ENCODE results near the gene CTNND2.
A peak's percentile ranks its signal among the peaks of the same experiment; 100 is the strongest.

CTNND2 gene

GRCh38 chr5:11191673-11192072, 712.6 kb downstream of the CTNND2 start:
- H3K27me3 ChIP-seq (replicated peaks; ENCODE audit: control insufficient read depth, insufficient read depth, low read length), result peaks cover 6% of the 10 kb centered on the region
- no peaks in the 10 kb centered on the region for H3K4me1 ChIP-seq (ENCODE audit: control insufficient read depth, insufficient read depth, low read length)
- no peak overlapping the region for H3K9ac ChIP-seq (ENCODE audit: low read length)
- no peaks in the 10 kb centered on the region for H3K36me3 ChIP-seq (ENCODE audit: control insufficient read depth, insufficient read depth, low read length, severe bottlenecking)
- DNase-seq (ENCODE audit: low read depth), result no peak
- no peak overlapping the region for H3K4me3 ChIP-seq (ENCODE audit: low read length)
- no peaks in the 10 kb centered on the region for H3K9me3 ChIP-seq (ENCODE audit: control insufficient read depth, low read length)

DNA sequence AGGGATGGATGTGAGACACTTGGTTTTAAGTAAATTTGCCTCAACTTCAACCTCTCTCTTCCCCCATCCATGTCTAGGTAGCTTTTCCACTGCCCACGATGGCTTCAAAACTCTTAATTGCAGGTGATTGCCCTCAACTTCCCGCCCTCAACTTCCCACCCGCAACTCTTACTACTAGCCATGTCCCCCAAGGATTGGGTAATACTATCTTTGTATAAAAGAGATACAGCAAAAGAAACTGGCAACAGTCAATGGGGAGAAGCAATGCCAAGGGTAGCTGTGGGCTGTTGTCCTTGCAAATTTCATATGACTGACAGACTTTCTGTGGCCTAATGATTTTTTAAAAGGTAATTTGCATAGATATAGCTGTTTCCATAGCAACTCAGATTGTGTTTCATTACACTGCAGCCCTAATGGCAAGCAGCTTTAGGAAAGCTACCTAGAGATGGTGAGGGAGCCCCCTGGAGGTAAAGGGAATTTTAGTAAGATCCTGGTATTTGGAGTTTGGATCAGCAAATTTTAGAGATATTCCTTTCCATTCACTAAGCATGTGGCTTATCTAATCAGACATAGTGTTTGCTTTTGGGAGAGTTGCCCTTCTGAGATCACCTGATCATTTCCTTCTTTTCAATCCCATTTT, 721.7 kb downstream of the CTNND2 start:
- Histone ChIP-seq H3K9ac (ENCODE audit: low read length) (no peak overlapping the region), H3K4me3 (ENCODE audit: low read length) (no peak overlapping the region), H3K9me3 (ENCODE audit: control insufficient read depth, low read length) (no peaks in the 10 kb centered on the region), H3K4me1 (ENCODE audit: control insufficient read depth, insufficient read depth, low read length) (no peaks in the 10 kb centered on the region), H3K36me3 (ENCODE audit: control insufficient read depth, insufficient read depth, low read length, severe bottlenecking) (no peaks in the 10 kb centered on the region), H3K27me3 (replicated peaks; ENCODE audit: control insufficient read depth, insufficient read depth, low read length) (peaks cover 10% of the 10 kb centered on the region)
- peak; percentile 70 for DNase-seq (ENCODE audit: low read depth)

GRCh38 chr5:11181940-11182339, 722.3 kb downstream of the CTNND2 start:
- H3K27me3 ChIP-seq (replicated peaks; ENCODE audit: control insufficient read depth, insufficient read depth, low read length), result peaks cover 10% of the 10 kb centered on the region
- no peaks in the 10 kb centered on the region for H3K9me3 ChIP-seq (ENCODE audit: control insufficient read depth, low read length)
- no peaks in the 10 kb centered on the region for H3K36me3 ChIP-seq (ENCODE audit: control insufficient read depth, insufficient read depth, low read length, severe bottlenecking)
- no peak for DNase-seq (ENCODE audit: low read depth)
- no peak overlapping the region for H3K4me3 ChIP-seq (ENCODE audit: low read length)
- no peaks in the 10 kb centered on the region for H3K4me1 ChIP-seq (ENCODE audit: control insufficient read depth, insufficient read depth, low read length)
- H3K9ac ChIP-seq (ENCODE audit: low read length), result no peak overlapping the region

DNA sequence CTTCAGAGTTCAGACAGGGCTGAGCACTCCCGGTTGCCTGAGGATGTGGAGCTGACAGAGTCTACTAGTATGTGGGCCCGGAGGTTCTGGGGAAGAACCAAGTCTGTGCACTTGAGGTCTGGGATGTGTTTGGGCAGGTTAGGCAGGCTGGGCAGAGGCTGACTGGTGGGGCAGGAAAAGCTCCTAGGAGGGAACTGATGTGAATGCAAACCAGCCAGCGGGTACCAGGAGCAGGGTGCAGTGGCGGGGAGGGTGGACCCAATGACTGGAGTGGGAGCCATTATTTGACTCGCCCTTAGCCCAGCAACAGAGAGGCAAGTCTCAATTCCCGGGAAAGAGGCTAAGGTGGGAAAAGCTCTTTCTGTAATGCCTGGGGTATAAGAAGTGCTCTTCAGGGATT, 723.4 kb downstream of the CTNND2 start:
- no peak overlapping the region for H3K9ac ChIP-seq (ENCODE audit: low read length)
- no peaks in the 10 kb centered on the region for H3K4me1 ChIP-seq (ENCODE audit: control insufficient read depth, insufficient read depth, low read length)
- DNase-seq (ENCODE audit: low read depth), result no peak
- peaks cover 10% of the 10 kb centered on the region for H3K27me3 ChIP-seq (replicated peaks; ENCODE audit: control insufficient read depth, insufficient read depth, low read length)
- H3K4me3 ChIP-seq (ENCODE audit: low read length), result no peak overlapping the region
- H3K36me3 ChIP-seq (ENCODE audit: control insufficient read depth, insufficient read depth, low read length, severe bottlenecking), result no peaks in the 10 kb centered on the region
- H3K9me3 ChIP-seq (ENCODE audit: control insufficient read depth, low read length), result no peaks in the 10 kb centered on the region

- no peak overlapping the region for H3K9ac ChIP-seq (ENCODE audit: low read length)
- H3K36me3 ChIP-seq (ENCODE audit: control insufficient read depth, insufficient read depth, low read length, severe bottlenecking), result no peaks in the 10 kb centered on the region
- H3K9me3 ChIP-seq (ENCODE audit: control insufficient read depth, low read length), result no peaks in the 10 kb centered on the region
- DNase-seq (ENCODE audit: low read depth), result no peak
- H3K27me3 ChIP-seq (replicated peaks; ENCODE audit: control insufficient read depth, insufficient read depth, low read length), result peaks cover 3% of the 10 kb centered on the region
- no peaks in the 10 kb centered on the region for H3K4me1 ChIP-seq (ENCODE audit: control insufficient read depth, insufficient read depth, low read length)
- no peak overlapping the region for H3K4me3 ChIP-seq (ENCODE audit: low read length)
Measured at GRCh38 chr5:11177999-11178711, 726.1 kb downstream of the CTNND2 start.

DNA sequence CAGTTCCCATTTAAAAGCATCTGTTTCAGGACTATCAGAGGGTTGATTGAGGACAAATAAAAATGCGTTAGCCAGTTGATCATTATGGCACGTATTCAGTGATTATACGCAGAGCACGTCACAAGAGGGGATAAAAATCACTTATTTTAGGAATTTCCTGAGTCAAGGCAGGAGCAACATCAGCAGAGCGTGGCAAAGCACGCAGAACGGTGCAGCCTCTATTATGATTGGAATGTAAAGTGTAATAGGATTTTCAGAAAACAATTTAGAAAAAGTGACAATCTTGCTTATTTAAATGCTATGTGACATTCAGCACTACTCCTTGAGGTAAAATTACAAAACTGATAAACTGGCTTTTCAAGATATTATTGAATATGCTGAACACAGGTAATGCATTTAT, 729.7 kb downstream of the CTNND2 start:
- Histone ChIP-seq H3K4me1 (ENCODE audit: control insufficient read depth, insufficient read depth, low read length) (no peaks in the 10 kb centered on the region), H3K9ac (ENCODE audit: low read length) (no peak overlapping the region), H3K9me3 (ENCODE audit: control insufficient read depth, low read length) (no peaks in the 10 kb centered on the region), H3K27me3 (replicated peaks; ENCODE audit: control insufficient read depth, insufficient read depth, low read length) (peaks cover 14% of the 10 kb centered on the region), H3K36me3 (ENCODE audit: control insufficient read depth, insufficient read depth, low read length, severe bottlenecking) (no peaks in the 10 kb centered on the region), H3K4me3 (ENCODE audit: low read length) (no peak overlapping the region)
- peak; percentile 2 for DNase-seq (ENCODE audit: low read depth)

- Histone ChIP-seq H3K27me3 (replicated peaks; ENCODE audit: control insufficient read depth, insufficient read depth, low read length) (peaks cover 14% of the 10 kb centered on the region), H3K4me3 (ENCODE audit: low read length) (no peak overlapping the region)
- no peak for DNase-seq (ENCODE audit: low read depth)
Measured at GRCh38 chr5:11172484-11172883, 731.8 kb downstream of the CTNND2 start.

GRCh38 chr5:11171236-11171635, 733.0 kb downstream of the CTNND2 start:
- Histone ChIP-seq H3K4me1 (ENCODE audit: control insufficient read depth, insufficient read depth, low read length) (no peaks in the 10 kb centered on the region), H3K27me3 (replicated peaks; ENCODE audit: control insufficient read depth, insufficient read depth, low read length) (peaks cover 11% of the 10 kb centered on the region), H3K36me3 (ENCODE audit: control insufficient read depth, insufficient read depth, low read length, severe bottlenecking) (no peaks in the 10 kb centered on the region), H3K9ac (ENCODE audit: low read length) (no peak overlapping the region), H3K9me3 (ENCODE audit: control insufficient read depth, low read length) (no peaks in the 10 kb centered on the region), H3K4me3 (ENCODE audit: low read length) (no peak overlapping the region)
- no peak for DNase-seq (ENCODE audit: low read depth)

More at GRCh38 chr5:11172484-11172883, 731.8 kb downstream of the CTNND2 start:
- Histone ChIP-seq H3K9ac (ENCODE audit: low read length) (no peak overlapping the region), H3K4me1 (ENCODE audit: control insufficient read depth, insufficient read depth, low read length) (no peaks in the 10 kb centered on the region), H3K9me3 (ENCODE audit: control insufficient read depth, low read length) (no peaks in the 10 kb centered on the region), H3K36me3 (ENCODE audit: control insufficient read depth, insufficient read depth, low read length, severe bottlenecking) (no peaks in the 10 kb centered on the region)

- H3K9me3 ChIP-seq (ENCODE audit: control insufficient read depth, low read length), result no peaks in the 10 kb centered on the region
- H3K4me1 ChIP-seq (ENCODE audit: control insufficient read depth, insufficient read depth, low read length), result no peaks in the 10 kb centered on the region
- peaks cover 8% of the 10 kb centered on the region for H3K27me3 ChIP-seq (replicated peaks; ENCODE audit: control insufficient read depth, insufficient read depth, low read length)
- DNase-seq (ENCODE audit: low read depth), result no peak
- H3K9ac ChIP-seq (ENCODE audit: low read length), result no peak overlapping the region
- H3K4me3 ChIP-seq (ENCODE audit: low read length), result no peak overlapping the region
- no peaks in the 10 kb centered on the region for H3K36me3 ChIP-seq (ENCODE audit: control insufficient read depth, insufficient read depth, low read length, severe bottlenecking)
Measured at GRCh38 chr5:11166923-11167322, 737.3 kb downstream of the CTNND2 start.

DNA sequence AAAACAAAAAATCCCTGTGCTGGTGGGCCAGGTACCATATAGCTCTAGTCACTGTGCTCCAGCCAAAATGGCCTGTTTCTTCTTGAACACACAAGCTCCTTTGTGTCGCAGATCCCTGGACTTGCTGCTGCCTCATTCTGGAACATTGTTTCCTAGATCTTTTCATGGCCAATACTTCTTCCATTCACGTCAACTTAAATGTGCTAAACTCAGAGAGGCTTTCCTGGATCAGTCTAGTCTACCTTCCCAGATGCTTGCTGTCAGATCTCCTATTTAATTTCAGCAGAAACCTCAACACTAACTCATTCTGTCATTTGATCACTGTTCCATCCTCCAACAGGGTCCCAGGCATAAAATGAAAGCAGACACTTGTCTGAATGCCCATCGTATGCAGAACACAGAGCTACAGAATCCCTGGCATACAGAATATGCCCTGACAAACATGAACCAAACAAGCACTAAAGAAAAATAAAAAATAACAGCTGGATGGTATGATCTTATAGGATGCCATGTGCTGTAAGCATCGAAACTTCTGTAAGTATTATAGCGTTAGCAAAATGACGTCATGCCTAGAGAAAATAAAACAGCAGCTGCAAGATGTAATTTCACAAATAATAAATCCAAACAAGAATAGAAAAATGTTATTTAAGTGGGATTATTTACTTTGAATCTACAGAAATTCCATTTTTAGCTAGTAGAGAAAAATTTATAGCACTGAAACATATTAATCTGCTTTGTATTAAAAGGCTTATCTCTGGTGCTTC, 739.5 kb downstream of the CTNND2 start:
- Histone ChIP-seq H3K36me3 (ENCODE audit: control insufficient read depth, insufficient read depth, low read length, severe bottlenecking) (no peaks in the 10 kb centered on the region), H3K9me3 (ENCODE audit: control insufficient read depth, low read length) (no peaks in the 10 kb centered on the region), H3K9ac (ENCODE audit: low read length) (no peak overlapping the region), H3K4me3 (ENCODE audit: low read length) (no peak overlapping the region), H3K27me3 (replicated peaks; ENCODE audit: control insufficient read depth, insufficient read depth, low read length) (no peaks in the 10 kb centered on the region), H3K4me1 (ENCODE audit: control insufficient read depth, insufficient read depth, low read length) (no peaks in the 10 kb centered on the region)
- no peak for DNase-seq (ENCODE audit: low read depth)

DNA sequence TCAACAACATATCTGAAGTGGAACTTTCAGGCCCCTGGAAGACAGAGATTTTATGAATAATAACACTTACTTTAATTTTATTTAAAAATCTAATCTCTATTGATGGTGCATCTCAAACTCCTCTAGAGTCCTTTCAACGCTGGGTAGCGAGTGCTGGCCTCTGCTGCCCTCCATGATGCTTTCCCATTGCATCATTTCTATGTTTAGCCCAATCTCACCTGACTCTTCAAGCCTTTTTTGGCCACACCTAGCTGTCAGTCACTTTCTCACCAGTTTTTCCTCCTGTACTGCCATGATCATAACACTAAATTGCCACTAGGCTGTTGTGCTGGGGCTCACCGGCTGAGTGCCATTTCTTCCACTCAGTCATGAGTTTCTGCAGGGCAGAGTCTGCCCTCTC, 747.1 kb downstream of the CTNND2 start:
- no peak overlapping the region for H3K4me3 ChIP-seq (ENCODE audit: low read length)

More for the DNA sequence above, 747.1 kb downstream of the CTNND2 start:
- Histone ChIP-seq H3K9me3 (ENCODE audit: control insufficient read depth, low read length) (no peaks in the 10 kb centered on the region), H3K4me1 (ENCODE audit: control insufficient read depth, insufficient read depth, low read length) (no peaks in the 10 kb centered on the region), H3K27me3 (replicated peaks; ENCODE audit: control insufficient read depth, insufficient read depth, low read length) (no peaks in the 10 kb centered on the region), H3K36me3 (ENCODE audit: control insufficient read depth, insufficient read depth, low read length, severe bottlenecking) (no peaks in the 10 kb centered on the region), H3K9ac (ENCODE audit: low read length) (no peak overlapping the region)
- no peak for DNase-seq (ENCODE audit: low read depth)
